AG04449 (cell line): Measurements from ENCODE around the gene TM9SF2.
A peak's percentile ranks its signal among the peaks of the same experiment; 100 is the strongest.
"Not testable (repeated sequence)": the region's sequence is repeated elsewhere in the genome, so short reads cannot be mapped to it uniquely, and the experiment has no call there.

ENCODE experiments used
- CTCF ChIA-PET: fragments of 350-600 bp; formaldehyde crosslinking; extraction: SDS; loops from one replicate; lab custom pipeline; 2021; ENCODE audit warnings: antibody characterized with exemption; lab: Yijun Ruan, JAX
- POLR2A ChIA-PET: fragments of 400-600, 350-600 bp; formaldehyde crosslinking; extraction: SDS; loops from one replicate; lab custom pipeline; 2020; ENCODE audit warnings: antibody characterized with exemption, inconsistent platforms; lab: Yijun Ruan, JAX
- DNase-seq: peaks from one replicate; pipeline ENCODE4 v3.0.0-alpha.2; 2010; ENCODE audit warnings: low read depth, low spot score
- H3K4me3 ChIP-seq: 2 replicates; pipeline ENCODE4 v1.5.1; 2011; ENCODE audit warnings: low read depth, mild to moderate bottlenecking, control low read depth, low read length
- CTCF ChIP-seq: IDR thresholded peaks from one replicate; pipeline ENCODE4 v1.5.1; 2011; ENCODE audit warnings: mild to moderate bottlenecking, moderate library complexity, low read length, control low read depth, inconsistent platforms; ENCODE audit not compliant: insufficient read depth; ENCODE audit errors: missing control alignments

Gene TM9SF2

GRCh38 chr13:99501184-99501847, at the start of gene TM9SF2:
TM9SF2 (plus strand) TSS chr13:99501472; CDS start chr13:99501607, 135 bp downstream.
- peak; percentile 77 for DNase-seq
- ChIA-PET POLR2A (no interaction called here), CTCF (interaction anchor here (0.6 to 10.9 kb wide), 8 partner anchors 9 to 325 kb away, joined by 3 to 116 read pairs (median 9); no protein-coding TSS in a partner anchor)
- H3K4me3 ChIP-seq, result peak within 1 kb of the TSS; percentile 92
- no peak for TF ChIP-seq CTCF

GRCh38 chr13:99454518-99455183, 46.6 kb upstream of the TM9SF2 start:
- POLR2A ChIA-PET, result no interaction called here

GRCh38 chr13:99459099-99459850, 42.0 kb upstream of the TM9SF2 start:
- H3K4me3 ChIP-seq, result no peak overlapping the region
- no peak for TF ChIP-seq CTCF
- CTCF ChIA-PET, result interaction anchor here (0.6 kb wide), 1 partner anchor 371 kb away, joined by 3 read pairs; no protein-coding TSS in a partner anchor
- POLR2A ChIA-PET, result no interaction called here
- DNase-seq, result no peak

More at GRCh38 chr13:99454518-99455183, 46.6 kb upstream of the TM9SF2 start:
- TF ChIP-seq CTCF, result no peak
- CTCF ChIA-PET, result interaction anchor here (2.4 to 3.4 kb wide), 2 partner anchors 14 to 18 kb away, joined by 17 to 21 read pairs; no protein-coding TSS in a partner anchor
- no peak overlapping the region for H3K4me3 ChIP-seq
- DNase-seq, result no peak

- CTCF ChIA-PET, DNase-seq, POLR2A ChIA-PET, H3K4me3 ChIP-seq: not testable (repeated sequence)
Observed at GRCh38 chr13:99460802-99461201, 40.5 kb upstream of the TM9SF2 start.

- CTCF ChIA-PET, result interaction anchor here (1.0 to 1.8 kb wide), 3 partner anchors 11 to 287 kb away, joined by 3 to 7 read pairs (median 6); no protein-coding TSS in a partner anchor
- TF ChIP-seq CTCF, result no peak
- DNase-seq, result no peak
- peak overlapping the region; percentile 38 for H3K4me3 ChIP-seq
- POLR2A ChIA-PET, result no interaction called here
Observed at GRCh38 chr13:99463646-99464397, 37.5 kb upstream of the TM9SF2 start.

- DNase-seq, result no peak
- no peak for TF ChIP-seq CTCF
- CTCF ChIA-PET, result interaction anchor here (1.0 to 1.3 kb wide), 2 partner anchors 28 to 41 kb away, joined by 4 to 6 read pairs; no protein-coding TSS in a partner anchor
- peak overlapping the region; percentile 38 for H3K4me3 ChIP-seq
- POLR2A ChIA-PET, result no interaction called here
Observed at GRCh38 chr13:99464441-99464949, 36.8 kb upstream of the TM9SF2 start.
